BE2C (cell line): ENCODE data around the gene PGLYRP1.

Experiments
- DNase-seq: peaks from one replicate; pipeline ENCODE4 v3.0.0-alpha.2; 2020
- H3K27me3 ChIP-seq: fragments of 250-450 bp; sonication (Bioruptor Pico); 2 replicates; pipeline ENCODE4 v1.5.1; 2020; ENCODE audit warnings: mild to moderate bottlenecking
- H3K36me3 ChIP-seq: fragments of 250-450 bp; sonication (Bioruptor Pico); 2 replicates; pipeline ENCODE4 v1.5.1; 2020; ENCODE audit warnings: mild to moderate bottlenecking
- H3K4me1 ChIP-seq: fragments of 250-450 bp; sonication (Bioruptor Pico); 2 replicates; pipeline ENCODE4 v1.5.1; 2020
- H3K4me3 ChIP-seq: 2 replicates; pipeline ENCODE4 v1.5.1; 2011; ENCODE audit warnings: low read depth, low read length
- H3K9me3 ChIP-seq: fragments of 250-450 bp; sonication (Bioruptor Pico); 2 replicates; pipeline ENCODE4 v1.5.1; 2020
- TF ChIP-seq, protein P1 (sequence below): IDR thresholded peaks from 2 replicates; pipeline ENCODE4 v1.5.1; 2012; ENCODE audit warnings: mild to moderate bottlenecking, low read depth, low read length

PGLYRP1 gene

DNA sequence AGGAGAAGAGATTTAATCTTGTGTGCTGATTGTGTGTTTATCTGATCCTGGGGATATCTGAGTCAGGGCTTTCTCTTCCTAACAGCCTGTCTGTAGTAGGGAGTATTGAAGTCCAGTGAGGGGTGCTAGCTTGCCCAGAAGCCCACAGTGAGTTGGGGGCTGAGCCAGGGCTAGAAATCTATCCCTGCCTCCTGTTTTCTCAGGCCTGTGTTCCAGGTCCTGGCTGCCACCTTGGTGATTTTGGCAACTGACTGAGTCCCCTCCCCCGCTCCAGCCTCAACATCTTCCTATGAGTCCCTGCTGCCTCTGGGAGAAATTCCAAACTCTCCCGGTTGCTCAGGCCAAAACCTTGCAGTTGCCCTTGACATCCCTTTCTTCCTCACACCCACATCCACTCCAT, 41.5 kb downstream of the PGLYRP1 start:
- Histone ChIP-seq H3K4me3 (no peak overlapping the region), H3K27me3 (no peaks in the 10 kb centered on the region), H3K36me3 (no peaks in the 10 kb centered on the region), H3K4me1 (no peaks in the 10 kb centered on the region), H3K9me3 (no peaks in the 10 kb centered on the region)
- TF ChIP-seq, protein P1, sequence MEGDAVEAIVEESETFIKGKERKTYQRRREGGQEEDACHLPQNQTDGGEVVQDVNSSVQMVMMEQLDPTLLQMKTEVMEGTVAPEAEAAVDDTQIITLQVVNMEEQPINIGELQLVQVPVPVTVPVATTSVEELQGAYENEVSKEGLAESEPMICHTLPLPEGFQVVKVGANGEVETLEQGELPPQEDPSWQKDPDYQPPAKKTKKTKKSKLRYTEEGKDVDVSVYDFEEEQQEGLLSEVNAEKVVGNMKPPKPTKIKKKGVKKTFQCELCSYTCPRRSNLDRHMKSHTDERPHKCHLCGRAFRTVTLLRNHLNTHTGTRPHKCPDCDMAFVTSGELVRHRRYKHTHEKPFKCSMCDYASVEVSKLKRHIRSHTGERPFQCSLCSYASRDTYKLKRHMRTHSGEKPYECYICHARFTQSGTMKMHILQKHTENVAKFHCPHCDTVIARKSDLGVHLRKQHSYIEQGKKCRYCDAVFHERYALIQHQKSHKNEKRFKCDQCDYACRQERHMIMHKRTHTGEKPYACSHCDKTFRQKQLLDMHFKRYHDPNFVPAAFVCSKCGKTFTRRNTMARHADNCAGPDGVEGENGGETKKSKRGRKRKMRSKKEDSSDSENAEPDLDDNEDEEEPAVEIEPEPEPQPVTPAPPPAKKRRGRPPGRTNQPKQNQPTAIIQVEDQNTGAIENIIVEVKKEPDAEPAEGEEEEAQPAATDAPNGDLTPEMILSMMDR, result no peak
- no peak for DNase-seq

DNA sequence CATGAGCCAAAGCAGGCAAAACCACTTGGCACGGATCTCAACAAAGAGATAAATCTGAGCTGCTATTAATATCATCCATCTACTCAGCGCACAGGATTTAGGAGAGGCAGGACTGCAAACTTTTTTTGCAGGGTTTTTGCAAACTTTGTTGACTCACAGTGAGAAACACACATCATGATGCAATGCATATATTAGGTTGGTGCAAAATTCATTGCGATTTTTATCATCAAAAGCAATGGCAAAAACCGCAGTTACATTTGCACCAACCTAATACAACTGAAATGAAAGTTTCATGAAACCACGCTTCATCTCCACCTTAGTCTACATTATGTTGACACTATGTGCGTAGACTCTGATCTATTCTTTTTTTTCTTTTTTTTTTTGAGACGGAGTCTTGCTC, 44.7 kb downstream of the PGLYRP1 start:
- Histone ChIP-seq H3K27me3 (0 out of 2 replicates have a peak, but pooled peaks cover 3% of the 10 kb centered on the region), H3K4me3 (no peak overlapping the region), H3K9me3 (no peaks in the 10 kb centered on the region), H3K36me3 (no peaks in the 10 kb centered on the region), H3K4me1 (no peaks in the 10 kb centered on the region; the same call in 1 of the 2 replicates)
- TF ChIP-seq, protein P1, result no peak
- DNase-seq, result no peak

DNA sequence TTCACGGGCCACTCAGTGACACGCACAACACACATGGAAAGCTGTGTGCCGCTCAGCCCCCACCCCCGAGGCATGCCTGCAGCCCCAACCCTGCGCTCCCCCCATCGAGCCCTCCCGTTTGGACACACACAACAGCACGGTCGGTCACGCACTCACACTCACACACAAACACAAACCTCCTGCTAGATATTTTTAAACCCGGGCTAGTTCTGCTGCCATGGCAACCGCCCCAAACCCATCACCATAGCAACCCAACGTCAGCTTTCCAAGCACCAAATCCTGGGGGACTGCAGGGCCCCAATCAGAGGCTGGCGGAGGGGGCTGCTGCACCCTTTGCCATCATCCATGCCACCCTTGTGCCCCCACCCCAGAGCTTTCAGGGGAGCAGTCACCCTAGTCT, 46.7 kb downstream of the PGLYRP1 start:
- TF ChIP-seq, protein P1, result no peak
- Histone ChIP-seq H3K4me3 (no peak overlapping the region), H3K9me3 (no peaks in the 10 kb centered on the region), H3K36me3 (no peaks in the 10 kb centered on the region), H3K4me1 (peaks cover 4% of the 10 kb centered on the region), H3K27me3 (0 out of 2 replicates have a peak, but pooled peaks cover 3% of the 10 kb centered on the region)
- no peak for DNase-seq

DNA sequence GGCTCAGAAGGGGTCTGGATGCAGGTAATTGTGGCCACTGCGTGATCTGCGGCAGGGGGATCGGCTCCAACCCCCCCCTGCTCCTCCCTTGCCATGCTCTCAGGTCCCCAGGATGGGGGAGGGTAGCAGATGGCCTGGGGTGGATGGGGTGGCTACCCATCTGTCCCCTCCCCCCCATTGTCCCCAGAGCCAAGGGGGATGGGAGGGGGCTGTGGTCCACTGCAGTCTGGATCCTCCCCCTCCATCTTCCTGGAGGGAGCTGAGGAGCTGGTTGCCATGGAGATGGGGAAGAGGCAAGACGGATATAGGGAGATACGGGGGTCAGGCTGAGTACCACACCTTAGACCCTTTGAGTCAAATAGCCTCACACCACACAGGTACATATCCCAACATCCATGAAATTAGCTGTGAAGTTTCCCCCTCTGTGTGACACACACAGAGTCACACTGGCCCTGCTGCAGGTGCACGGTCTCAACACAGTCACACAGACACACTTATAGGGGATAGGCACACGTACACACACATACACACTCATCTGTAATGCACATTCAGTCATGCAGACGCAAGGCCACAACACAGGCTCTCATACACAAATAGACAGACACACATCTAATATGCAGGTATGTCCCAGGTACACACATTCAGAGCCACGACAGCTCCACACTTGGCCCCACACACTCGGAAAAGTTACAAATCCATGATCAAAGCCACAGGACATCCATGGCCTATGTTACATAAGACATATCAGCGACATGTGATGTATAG, 47.4 kb downstream of the PGLYRP1 start:
- no peak overlapping the region for H3K4me3 ChIP-seq
- H3K4me1 ChIP-seq, result peaks cover 4% of the 10 kb centered on the region
- TF ChIP-seq, protein P1, result no peak

DNA sequence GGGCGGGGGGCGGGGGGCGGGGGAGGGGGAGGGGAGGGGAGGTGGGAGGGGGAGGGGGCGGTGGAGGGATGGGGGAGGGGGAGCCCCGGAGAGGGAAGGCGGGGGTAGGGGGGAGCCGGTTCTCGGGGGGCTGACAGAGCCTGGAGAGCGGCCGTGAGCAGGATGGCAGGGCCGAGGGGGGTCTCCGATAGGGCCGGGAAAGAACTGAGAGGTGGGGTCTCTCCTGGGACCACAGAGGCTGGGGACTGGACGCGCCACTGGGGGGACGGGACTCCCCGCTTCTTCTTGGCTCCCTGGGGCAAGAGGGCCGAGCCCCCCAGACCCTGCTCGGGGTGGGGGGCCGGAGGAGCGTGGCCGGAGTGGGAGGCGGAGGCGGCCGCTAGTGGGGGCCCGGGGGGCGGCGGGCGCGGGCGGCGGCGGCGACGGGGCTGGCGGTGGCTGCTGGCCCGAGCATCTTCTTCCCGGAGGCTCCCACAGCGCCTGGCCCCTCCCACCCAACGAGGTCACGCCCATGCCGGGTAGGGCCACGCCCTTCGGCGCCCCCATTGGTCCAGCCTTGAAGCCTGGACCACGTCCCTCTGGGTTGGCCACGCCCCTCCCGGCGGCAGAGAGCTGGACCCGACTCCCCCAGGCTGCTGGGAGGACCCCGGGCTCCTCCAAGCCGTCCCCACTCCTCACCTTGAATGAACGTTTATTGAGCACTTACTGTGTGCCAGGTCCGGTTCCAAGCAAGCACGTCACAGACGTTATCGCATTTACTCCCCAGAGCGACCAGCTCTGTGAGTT, 49.1 kb downstream of the PGLYRP1 start, which contains the start of gene NOVA2:
NOVA2 (minus strand) TSS at position 313 of the 786 bp plus-strand sequence. CDS start 514 bp downstream, outside the sequence.
- Histone ChIP-seq H3K4me1 (peaks cover 4% of the 10 kb centered on the region), H3K9me3 (no peaks in the 10 kb centered on the region), H3K4me3 (peak within 1 kb of the TSS; percentile 60), H3K36me3 (no peaks in the 10 kb centered on the region), H3K27me3 (0 out of 2 replicates have a peak, but pooled peaks cover 3% of the 10 kb centered on the region)
- TF ChIP-seq, protein P1, result no peak
- DNase-seq, result peak; percentile 97

More for the DNA sequence above, 47.4 kb downstream of the PGLYRP1 start:
- Histone ChIP-seq H3K36me3 (no peaks in the 10 kb centered on the region), H3K27me3 (0 out of 2 replicates have a peak, but pooled peaks cover 3% of the 10 kb centered on the region), H3K9me3 (no peaks in the 10 kb centered on the region)
- no peak for DNase-seq
